NCI-H187 treated with DMSO at 0.1 percent for 48 hours (cell line): ENCODE results near the gene NCOA1.

Experiments
- DNase-seq: peaks from one replicate; lab custom pipeline; 2025; lab: John Stamatoyannopoulos, UW

NCOA1 gene

DNA sequence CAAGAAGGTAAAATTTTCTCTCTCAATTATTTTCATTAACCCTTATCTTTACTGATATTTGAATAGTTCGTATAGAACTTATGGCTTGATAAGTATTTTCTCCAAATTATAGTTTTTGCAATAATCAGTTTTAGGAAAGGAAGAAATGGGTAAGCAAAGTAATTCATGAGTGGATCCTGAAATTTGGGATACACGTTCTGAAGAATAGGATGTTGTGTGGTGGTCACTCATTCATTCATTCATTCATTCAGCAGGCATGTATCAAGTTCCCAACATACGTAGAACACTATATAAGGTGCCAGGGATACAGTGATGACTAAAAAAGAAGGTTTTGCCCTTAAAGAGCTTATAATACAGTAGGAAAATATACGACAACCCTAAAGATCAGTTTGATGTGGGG, 206.7 kb downstream of the NCOA1 start:
- no peak for DNase-seq

DNA sequence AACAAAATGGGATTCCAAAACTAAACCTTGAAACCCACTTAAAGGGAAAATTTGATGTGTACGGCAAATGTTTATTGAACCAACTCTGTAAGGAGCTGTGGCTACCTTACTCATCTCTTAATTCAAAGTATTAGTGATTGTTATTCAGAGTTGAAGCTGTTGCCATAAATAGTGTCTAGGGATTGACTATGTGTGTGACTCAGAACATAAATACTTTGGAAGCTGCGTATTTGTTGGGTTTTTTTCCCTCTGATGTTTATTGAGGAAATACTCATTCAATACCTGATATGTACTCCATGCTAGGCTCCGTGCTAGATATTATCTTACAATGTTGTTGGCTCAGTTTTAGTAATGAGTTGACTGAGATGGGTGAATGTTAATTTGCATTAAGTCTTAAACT, 211.7 kb downstream of the NCOA1 start:
- DNase-seq: no peak

DNA sequence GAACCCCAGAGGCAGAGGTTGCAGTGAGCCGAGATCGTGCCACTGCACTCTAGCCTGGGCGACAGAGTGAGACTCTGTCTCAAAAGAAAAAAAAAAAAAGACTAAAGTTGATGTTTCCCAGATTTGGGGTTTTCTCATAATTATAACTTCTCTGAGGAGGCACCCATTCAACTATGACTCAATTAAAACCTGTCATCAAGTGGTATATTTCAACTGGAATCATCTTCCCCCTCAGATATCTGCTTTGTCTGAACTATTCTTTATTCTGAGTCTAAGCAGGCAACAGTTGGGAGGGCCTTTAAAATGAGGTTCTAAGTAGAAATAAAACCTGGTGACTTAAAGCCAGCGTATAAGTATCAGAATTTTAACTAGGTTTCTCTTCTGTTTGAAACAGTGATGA, 213.6 kb downstream of the NCOA1 start:
- DNase-seq: no peak

DNA sequence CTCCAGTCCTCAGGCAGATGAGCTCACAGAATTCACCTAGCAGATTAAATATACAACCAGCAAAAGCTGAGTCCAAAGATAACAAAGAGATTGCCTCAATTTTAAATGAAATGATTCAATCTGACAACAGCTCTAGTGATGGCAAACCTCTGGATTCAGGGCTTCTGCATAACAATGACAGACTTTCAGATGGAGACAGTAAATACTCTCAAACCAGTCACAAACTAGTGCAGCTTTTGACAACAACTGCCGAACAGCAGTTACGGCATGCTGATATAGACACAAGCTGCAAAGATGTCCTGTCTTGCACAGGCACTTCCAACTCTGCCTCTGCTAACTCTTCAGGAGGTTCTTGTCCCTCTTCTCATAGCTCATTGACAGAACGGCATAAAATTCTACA, 216.1 kb downstream of the NCOA1 start:
- no peak for DNase-seq

DNA sequence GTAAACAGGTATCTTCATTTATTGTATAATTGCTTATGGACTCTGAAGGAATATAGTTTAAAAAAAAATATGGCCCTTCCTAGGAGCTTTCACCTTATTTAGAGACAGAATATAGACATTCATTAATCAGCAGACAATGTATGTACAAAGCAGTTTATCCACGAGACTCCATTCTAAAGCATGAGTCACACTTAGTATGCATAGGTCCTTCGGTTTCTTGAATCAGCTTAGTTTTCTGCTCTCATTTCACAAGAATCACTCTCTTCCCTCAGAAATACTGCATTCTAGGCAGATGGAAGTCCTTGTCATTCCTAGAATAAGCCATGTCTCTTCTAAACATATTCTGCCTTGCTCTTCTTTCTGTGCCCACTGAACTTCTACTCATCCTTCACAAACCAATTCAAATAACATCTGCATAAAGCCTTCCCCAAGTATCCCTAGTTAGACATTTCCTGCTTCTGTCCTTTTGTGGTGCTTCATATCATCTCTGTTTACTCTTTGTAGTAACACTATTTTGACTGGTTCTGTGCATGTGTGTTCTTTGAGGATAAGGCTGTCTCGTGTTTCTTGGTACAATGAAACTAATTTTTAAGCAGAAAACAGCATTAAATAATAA, 217.6 kb downstream of the NCOA1 start:
- no peak for DNase-seq

DNA sequence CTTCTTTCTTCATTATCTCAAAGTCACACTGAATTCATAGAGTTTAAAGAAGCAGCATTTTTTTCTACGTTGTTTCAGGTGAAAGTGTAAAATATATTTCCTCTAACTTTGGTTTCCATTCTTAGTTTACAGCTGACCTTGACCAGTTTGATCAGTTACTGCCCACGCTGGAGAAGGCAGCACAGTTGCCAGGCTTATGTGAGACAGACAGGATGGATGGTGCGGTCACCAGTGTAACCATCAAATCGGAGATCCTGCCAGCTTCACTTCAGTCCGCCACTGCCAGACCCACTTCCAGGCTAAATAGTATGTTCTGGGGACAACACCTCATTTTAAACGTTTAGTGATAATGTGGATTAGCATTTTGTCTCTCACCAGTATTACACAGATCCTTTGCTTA, 219.8 kb downstream of the NCOA1 start:
- no peak for DNase-seq

DNA sequence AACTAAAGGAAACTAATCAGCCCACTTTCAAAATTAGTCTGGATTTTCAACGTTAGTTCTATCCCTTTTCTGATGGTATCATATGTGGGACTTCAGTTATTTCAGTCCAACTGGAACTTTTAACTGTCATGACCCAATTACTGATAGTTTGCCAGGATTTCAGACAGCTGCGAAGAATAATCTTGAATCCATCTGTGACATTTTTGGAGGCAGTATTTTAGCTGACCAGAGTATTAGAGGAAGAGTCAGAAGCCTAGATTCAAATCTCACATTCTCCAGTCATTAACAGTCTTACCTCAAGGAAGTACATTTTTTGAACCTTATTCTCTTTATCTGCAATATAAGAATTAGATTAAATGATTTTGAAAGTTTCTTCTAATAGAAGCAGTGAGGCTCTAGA, 220.8 kb downstream of the NCOA1 start:
- DNase-seq: no peak

DNA sequence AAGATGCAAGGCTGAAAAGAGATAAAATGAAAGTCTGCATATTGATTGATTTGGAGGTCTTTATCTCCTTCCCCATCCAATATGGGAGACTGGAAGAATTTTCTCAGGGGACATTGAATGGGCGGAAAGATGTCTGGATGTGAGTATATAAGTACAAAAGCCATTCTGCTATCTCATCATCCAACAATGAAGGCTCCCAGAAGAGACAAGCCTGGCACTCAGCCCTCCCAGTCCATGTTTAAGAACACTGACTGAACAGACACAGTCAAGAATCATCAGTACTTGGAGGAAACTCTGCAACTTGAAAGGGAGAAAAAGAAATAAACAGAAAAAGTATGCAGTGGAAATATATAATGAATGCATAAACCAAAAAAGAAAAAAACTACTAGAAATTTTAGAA, 221.2 kb downstream of the NCOA1 start:
- no peak for DNase-seq

DNA sequence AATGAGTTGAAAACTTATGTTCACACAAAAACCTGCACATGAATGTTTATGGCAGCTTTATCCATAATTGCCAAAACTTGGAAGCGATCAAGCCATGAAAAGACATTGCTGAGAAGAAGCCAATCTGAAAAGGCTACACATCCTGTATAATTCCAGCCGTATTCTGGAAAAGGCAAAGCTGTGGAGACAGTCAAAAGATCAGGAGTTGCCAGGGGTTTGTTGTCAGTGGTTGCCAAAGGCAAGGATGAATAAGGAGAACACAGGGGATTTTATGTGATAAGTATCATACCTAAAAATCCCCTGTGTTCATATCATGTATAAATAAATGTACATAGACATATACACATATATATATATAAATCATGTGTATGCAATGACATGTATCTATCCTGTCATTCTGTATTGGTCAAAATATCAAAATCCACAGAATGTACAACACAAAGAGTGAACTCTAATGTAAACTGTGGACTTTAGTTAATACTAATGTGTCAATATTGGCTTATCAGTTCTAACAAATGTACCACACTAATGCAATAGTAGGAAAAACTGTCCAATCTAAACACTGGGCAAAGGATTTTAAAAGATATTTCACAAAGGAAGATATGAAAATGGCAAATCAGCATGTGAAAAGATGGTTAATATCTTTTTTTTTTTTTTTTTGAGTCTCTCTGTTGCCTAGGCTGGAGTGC, 226.4 kb downstream of the NCOA1 start:
- no peak for DNase-seq

DNA sequence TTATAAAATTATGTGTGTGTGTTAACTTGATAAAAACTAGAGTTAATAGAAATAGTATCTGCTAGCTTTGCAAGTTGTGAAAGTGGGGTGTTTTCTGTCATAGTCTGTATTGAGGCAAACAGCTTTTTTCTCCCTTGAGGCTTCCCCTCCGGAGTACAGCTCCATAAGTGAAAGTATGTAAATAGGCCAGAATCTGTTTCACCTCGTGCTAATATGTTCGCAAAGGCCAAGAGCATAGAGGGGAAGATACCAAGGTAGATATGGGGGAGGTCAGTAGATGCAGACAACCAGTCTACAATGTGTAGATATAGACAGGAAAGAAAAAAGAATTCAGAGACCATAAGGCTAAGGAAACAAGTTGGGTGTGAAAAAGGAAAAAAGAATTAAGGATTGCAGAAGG, 229.3 kb downstream of the NCOA1 start:
- no peak for DNase-seq

DNA sequence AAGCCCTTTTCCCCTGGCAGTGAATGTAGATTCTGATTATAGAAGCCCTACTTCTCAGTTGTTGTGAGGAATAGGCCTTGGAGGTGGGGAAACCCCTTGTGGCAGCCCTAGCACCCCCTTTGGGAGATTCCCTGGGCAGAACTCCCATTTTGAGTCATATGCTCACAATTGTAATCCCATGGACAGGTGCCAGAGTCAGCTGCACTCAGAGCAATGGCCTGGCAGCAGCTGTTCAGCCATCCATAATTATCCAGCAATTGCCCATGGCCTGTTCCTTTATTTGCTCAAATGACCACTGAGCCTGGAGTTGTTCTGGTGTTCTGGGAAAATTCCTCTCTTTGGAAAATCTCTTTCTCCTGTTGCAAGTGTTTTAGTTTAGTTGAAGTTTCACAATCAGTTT, 230.4 kb downstream of the NCOA1 start:
- DNase-seq: no peak

DNA sequence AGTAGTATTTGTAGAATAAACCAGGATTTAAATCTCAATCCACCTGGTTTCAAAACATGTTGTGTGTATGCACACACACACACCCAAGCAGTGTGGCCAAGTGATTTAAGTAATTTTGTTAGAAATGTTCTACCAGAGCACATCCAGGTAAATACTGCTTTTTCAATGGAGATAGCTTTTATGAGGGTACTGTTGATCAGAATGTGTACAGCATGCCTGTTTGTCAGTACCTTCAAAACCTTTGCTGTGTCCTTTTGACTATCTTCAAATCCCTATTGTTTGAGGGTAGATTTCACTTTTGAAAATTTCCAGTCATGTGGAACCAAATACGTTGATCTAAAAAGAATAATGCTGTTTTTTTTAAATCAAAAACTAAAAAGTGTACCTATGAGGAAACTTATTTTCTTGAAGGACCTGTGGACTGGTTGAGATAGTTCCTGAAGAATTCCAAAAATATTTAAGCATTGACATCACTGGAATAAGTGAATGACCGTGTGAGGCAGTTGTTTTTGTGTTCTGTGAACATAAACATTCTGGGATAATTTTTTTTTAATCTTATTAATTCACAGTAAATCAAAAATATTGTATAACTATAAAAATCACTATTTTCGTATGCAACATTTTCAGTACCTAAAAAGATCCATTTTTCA, 231.2 kb downstream of the NCOA1 start:
- no peak for DNase-seq

DNA sequence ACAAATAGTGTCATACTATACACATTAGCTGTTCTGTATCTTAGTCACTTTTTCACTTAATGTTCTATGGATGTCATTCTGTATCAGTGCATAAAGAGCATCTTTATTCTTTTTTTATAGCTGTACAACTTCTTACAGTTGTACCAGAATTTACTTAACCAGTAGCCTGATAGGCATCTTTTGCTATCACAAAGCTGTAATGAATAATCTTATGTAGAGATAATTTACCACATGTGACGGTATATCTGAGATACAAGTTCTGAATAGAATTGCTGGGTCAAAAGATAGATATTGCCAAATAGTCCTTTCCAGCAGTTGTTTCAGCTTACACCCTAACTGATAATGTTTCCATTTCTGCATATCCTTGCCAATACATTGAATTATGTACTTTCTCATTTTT, 232.1 kb downstream of the NCOA1 start:
- DNase-seq: no peak

DNA sequence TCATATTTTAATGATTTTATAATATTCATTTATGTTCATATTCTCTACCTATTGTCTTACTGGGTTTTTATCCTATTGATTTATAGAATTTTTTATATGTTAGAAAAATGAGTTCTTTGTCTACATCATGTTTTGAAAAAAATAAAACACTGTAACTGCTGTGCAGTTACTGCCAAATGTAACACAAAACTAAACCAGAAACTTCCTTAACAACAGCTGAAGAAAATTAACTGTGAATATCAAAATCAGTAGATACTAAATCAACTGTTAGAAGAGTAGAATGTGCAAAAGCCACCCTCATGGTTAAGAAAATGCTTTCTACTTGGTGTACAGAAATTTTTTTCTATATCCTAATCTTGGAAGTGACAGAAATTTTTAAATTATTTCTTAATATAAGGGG, 232.6 kb downstream of the NCOA1 start:
- no peak for DNase-seq

DNA sequence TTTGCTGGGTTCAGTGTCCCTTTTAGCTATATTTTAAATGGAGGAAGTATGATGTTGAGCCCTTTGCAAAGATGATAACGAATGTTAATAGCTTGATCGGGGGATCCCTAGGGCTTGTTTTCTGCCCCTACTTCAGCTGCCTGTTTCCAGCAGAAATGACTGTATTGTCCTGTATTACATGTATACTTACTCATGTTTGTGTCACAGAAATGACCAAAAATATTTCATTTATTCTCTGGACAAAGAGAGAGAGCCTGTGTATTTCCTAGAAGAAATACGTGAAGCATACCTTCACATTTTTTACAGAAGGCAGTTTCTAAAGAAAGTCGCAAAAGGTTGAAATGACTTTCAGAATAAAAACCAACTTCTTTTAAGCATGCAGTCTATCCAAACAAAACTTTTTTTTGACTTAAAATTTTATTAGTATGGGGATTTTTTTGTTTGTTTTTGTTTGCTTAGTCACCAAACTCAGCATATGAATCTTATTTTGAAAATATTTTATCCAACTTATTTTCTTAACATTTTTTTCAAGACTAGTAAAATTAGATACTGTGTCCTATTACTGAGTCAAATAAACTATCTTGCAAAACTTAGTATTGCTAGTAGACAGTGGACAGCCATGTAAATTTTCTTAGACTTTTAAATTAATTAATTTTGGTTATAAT, 233.2 kb downstream of the NCOA1 start:
- no peak for DNase-seq

DNA sequence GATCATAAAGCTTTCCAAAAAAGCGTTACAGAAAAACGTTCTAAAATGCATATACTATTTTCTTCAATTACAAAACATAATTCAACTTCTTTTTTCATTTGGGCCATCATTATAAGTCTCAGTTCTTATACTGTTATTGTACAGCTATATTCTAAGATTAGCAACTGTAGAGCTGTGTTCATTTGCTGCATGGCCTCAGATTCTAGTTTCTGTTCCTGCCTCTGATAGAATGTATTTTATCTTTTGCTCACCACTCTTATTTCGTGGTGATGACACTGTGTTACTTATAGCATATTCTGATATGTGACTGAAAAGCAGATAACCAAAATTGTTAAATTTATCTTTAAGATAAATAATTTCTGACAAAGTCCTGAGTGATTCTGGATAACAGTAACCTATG, 234.9 kb downstream of the NCOA1 start:
- no peak for DNase-seq

DNA sequence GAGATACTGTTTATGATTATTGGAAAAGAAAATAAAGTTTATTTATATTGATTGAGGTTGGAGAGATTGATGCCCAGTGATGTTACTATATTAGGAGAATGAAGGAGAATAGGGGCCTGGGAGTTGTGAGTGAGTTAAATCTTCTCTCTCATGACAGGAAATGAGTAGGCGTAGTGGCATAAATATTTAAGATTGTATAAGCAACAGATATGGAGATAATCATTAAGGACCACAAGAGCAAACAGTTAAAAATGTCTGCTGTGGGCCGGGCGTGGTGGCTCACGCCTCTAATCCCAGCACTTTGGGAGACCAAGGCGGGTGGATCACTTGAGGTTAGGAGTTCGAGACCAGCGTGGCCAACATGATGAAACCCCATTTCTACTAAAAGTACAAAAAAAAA, 239.4 kb downstream of the NCOA1 start:
- DNase-seq: no peak

DNA sequence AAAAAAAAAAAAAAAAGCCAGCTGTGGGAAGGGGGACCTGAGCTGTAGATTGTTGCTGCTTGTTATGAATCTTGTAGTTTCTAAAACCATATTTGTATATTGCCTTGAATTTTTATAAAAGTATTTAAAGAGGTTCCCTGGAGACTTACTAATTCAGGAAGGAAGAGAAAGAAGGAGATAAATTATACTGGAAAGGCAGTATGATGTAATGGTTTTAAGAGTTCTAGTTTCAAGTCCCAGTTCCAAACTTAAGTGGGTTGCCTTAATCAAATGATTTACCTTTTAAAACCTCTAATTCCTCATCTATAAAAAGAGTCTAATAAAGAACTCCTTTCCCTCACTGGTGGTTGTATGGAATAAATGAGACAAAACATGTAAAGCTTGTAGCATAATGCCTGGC, 240.0 kb downstream of the NCOA1 start:
- no peak for DNase-seq

DNA sequence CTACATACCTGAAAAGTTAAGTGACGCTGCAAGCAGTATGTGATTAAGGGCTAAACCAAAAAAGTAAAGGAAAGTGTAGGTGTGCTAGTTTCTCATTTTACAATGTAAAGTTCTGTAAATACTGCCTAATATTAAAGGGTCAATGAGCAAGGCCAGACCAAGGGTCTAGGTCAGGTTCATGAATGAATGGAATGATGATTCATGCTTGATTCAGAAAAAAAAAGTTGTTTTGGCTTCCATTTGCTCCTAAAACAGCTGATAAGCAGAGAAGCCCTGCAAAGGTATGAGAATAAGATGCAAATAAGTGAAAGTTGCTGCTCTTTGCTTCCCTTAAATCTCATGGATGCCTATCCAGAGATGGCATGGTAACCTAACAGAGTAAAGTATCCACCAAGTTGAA, 240.9 kb downstream of the NCOA1 start:
- DNase-seq: no peak

DNA sequence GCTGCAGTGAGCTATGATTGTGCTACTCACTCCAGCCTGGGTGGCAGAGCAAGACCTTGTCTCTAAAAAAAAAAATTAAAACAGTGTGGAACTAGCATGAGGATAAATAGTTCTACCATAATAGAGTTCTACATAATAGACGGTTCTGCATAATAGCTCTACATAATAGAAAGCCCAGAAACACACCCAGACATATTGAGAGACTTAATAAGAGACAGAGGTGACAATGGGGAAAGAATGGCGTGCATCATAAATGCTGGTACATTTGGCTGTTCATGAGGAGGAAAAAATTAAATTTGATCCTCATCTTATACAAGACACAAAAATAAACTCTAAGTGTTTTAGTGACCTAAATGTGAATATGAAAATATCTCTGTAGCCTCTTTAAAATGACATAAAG, 243.7 kb downstream of the NCOA1 start:
- no peak for DNase-seq

DNA sequence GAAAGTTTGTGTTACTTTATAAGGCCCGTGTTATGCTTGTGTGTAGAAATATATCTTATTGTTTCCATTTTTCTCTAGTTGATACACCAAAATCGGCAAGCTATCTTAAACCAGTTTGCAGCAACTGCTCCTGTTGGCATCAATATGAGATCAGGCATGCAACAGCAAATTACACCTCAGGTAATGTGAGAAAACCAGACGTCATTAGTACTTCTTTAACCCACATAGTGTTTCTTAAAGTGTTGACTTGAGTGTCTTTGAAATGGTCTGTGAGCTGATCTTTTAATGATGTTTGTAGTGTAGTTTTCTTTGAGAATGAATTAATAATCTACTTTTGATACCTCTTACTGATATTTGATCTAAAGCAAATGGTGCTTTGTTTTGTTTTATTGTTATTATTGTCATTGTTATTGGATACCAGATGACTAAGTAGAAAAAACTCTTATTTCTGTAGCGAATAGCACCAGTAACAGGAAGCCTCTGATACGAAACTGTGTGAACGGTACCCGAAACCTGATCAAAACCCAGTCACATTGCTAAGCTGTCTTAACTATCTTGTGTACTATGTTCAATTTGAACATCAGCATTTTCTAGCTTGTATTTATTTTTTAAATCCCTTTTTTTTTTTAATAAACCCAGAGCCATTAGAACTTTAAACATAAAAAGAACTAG, 248.4 kb downstream of the NCOA1 start:
- no peak for DNase-seq

DNA sequence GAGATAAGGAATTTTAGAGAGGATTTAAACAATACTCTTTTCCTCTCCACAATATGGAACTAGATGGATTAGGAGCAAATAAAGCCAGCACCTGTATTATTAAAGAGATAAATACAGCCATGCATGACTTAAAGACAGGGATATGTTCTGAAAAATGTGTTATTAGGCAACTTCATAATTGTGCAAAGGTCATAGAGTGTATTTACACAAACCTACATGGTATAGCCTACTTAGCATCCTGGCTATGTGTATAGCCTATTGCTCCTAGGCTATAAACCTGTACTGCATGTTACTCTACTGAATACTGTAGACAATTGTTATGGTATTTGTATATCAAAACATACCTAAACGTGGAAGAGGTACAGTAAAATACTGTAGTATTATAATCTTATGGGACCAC, 249.1 kb downstream of the NCOA1 start:
- DNase-seq: no peak

DNA sequence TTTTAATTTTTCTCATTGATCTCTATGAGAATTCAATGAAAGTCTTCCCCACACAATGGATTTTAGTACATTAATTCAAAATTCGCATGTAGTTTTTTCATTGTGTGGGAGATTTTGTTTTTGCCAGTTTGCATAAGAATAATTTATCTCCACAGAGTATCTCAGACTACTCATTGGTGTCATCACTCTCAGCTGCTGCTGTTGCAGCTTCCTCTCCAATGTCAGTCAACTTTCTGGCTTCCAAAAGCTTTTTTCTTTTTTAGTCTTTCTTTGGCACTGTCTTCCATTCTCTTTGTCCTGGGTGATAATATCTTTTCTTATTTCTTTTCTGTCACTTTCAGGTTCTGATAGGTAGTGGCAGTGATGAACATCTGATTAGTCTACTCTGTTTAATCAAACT, 251.7 kb downstream of the NCOA1 start:
- DNase-seq: no peak
